GM11168 (cell line): Measurements from ENCODE around the gene OR2D3.
"Not testable (repeated sequence)": the region's sequence is repeated elsewhere in the genome, so short reads cannot be mapped to it uniquely, and the experiment has no call there.

ENCODE experiments used
- in situ Hi-C: fragments of 300-500 bp; cut with MboI; formaldehyde crosslinking; loops from one replicate; pipeline ENCODE4 v1.12.0; 2022; ENCODE audit warnings: low sequenced_read_pairs; ENCODE audit not compliant: unreplicated experiment

OR2D3 gene, protein sequence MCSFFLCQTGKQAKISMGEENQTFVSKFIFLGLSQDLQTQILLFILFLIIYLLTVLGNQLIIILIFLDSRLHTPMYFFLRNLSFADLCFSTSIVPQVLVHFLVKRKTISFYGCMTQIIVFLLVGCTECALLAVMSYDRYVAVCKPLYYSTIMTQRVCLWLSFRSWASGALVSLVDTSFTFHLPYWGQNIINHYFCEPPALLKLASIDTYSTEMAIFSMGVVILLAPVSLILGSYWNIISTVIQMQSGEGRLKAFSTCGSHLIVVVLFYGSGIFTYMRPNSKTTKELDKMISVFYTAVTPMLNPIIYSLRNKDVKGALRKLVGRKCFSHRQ

DNA sequence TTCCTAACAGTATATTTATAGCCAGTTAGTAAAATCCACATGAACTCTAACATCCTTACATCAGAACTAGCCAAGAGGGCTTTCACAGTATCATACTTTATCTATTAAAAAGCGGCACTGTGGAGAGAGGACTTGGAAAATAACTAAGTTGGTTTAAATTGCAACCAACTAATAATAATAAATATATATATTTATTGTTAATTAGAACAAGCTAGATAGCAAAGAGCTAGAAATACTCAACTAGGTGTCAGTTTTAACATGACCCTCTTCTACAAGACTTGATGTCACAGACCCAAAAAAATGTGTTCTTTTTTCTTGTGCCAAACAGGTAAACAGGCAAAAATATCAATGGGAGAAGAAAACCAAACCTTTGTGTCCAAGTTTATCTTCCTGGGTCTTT lies at the start of gene OR2D3:
Gene OR2D3 (plus strand): TSS at position 301 of the 400 bp plus-strand sequence. CDS start 0 bp downstream, at position 301.
- in situ Hi-C loops = no loop called here

DNA sequence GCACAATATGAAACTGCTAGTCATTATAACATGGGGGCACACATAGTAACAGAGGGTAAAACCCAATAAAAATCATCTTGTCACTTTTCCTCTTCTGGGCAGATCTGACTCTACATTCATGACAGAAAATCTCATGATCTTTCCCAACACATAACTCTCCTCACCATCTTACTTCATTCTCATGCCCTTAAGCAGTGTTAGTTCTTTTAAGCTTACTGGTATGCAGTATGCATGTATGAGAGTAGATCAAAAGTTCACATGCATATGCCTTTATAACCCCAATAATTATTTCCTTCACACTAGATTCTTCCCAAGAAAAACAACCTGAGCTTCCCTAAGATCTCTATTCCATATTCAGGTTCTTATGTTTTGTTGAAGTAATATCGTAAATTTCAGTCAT lies 49.5 kb upstream of the OR2D3 start:
- in situ Hi-C loops = no loop called here

DNA sequence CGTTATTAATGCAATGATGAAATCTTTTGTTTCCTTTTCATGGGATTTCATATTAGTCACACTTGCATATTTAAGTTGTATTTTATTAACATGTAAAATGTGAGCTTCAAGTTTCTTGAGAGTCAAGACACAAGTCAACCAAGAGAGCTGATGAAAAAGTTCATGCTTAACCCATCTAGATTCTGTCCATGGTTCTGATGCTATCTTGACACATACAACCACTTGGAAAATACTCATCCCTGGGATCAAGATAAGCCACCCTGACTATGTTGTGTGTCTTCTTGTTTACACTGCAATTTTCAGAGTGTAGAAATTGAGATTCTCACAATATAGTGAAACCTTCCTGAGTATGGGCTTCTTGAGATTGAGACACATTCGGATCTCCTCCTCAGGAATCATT lies 45.0 kb upstream of the OR2D3 start:
- in situ Hi-C loops = no loop called here

DNA sequence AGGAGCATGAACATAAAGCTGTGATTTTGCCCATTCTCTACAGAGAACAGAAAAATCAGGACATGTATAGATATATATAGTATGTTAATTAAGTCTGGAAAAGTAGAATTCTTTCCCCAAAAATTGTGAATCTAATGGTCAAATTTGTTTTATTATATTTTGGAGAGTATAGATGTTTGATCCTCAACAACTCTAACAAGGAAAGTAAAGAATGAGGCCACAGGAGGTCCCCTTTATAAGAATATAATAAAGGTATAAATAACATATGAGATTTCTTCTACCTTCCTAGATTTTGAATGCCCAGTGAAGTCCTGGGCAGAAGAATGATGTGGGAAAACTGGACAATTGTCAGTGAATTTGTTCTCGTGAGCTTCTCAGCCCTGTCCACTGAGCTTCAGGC lies 44.5 kb upstream of the OR2D3 start, which contains the start of gene OR10A4:
Gene OR10A4 (plus strand): TSS at position 301 of the 400 bp plus-strand sequence. CDS start 23 bp downstream, at position 324.
- in situ Hi-C loops = no loop called here

DNA sequence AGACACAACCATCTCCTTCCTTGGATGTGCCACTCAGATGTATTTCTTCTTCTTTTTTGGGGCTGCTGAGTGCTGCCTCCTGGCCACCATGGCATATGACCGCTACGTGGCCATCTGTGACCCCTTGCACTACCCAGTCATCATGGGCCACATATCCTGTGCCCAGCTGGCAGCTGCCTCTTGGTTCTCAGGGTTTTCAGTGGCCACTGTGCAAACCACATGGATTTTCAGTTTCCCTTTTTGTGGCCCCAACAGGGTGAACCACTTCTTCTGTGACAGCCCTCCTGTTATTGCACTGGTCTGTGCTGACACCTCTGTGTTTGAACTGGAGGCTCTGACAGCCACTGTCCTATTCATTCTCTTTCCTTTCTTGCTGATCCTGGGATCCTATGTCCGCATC lies 43.9 kb upstream of the OR2D3 start:
- in situ Hi-C loops = no loop called here

DNA sequence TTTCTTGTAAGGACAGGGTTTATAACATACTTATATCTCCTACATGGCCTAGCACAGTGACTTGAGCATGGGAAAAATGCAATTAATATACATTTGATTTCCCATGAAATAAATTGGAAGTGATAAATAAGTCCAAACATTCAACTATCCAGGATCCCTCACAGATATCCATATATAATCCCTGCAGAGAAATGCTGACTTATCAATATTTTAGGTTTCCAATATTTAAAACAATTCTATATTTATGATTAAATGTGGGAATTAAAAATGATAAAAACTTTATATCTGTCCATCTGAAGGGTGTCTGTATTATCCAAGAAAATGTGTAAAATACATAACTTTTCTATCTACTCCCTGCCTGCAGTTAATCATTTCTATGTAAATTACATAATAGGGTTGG lies 38.1 kb upstream of the OR2D3 start:
- in situ Hi-C loops = no loop called here

DNA sequence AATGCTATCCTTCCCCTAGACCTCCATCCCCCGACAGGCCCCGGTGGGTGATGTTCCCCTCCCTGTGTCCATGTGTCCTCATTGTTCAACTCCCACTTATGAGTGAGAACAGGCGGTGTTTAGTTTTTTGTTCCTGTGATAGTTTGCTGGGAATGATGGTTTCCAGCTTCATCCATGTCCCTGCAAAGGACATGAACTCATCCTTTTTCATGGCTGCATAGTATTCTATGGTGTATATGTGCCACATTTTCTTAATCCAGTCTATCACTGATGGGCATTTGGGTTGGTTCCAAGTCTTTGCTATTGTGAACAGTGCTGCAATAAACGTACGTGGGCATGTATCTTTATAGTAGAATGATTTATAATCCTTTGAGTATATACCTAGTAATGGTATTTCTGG lies 33.1 kb upstream of the OR2D3 start:
- in situ Hi-C loops = not testable (repeated sequence)

DNA sequence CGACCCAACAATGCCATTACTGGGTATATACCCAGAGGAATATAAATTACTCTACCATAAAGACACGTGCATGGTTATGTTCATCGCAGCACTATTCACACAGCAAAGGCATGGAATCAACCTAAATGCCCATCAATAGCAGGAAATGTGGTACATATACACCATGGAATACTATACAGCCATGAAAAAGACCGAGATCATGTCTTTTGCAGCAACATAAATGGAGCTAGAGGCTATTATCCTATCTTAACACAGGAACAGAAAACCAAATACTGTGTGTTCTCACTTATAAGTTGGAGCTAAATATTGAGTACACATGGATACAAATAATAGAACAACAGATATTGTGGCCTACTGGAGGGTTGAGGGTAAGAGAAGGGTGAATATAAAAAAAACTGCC lies 32.0 kb upstream of the OR2D3 start:
- in situ Hi-C loops = no loop called here

DNA sequence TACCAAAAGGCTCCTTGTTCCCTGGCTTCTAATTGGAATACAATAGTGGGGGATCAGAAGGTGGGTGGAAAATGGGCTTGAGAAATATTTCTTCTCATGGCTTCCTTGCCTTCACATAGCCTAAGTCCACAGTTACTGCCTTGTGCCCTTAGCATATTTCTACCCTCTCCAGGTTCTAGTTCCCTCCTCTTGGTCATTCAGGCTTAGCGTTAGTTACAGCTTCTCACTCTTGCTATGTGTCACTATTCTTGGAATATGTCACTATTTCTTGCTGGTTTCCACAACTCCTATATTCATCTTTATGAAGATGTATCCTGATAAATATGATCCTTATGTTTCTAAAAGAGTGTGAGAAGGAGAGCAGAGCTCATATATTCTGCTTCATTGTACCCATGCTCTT lies 31.0 kb upstream of the OR2D3 start:
- in situ Hi-C loops = no loop called here

DNA sequence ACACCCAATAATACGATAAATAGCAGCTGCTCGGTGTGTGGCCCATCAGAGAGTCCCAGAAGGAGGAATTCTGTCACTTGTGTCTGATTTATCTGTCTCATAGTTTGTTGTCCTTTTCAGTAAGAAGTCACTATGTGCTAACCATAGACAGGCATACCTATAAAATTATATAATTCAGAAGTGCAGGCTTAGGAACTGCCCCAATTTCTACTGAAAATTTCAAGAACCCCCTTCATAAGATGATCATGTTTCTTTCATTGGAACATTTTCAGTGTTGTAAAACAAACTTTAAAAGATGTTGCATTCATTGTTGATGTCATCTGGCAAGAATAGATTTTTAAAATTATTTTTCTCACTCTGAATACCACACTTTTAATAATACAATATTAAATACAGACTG lies 28.4 kb upstream of the OR2D3 start, which contains the start of gene OR2D2:
Gene OR2D2 (minus strand): TSS at position 101 of the 400 bp plus-strand sequence. CDS start 0 bp downstream, at position 101.
- in situ Hi-C loops = no loop called here

DNA sequence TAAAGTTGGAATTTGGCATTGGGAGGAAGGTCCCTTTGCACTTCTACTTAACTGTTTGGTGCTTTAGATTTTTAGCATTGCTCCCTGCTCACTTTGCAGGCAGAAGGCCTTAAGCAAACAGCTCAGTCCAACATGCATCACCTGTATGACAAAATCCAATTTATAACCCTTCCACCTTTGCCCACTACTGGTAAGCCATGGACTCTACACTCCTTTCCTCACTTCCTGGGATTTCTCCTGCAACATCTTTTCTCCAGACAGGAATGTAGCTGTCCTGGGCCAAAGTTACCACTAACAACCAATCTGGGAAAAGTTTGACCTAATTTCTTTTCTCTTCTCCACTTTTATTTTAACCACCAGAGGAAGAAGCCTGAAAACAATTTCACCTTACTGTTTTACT lies 26.7 kb upstream of the OR2D3 start:
- in situ Hi-C loops = no loop called here

DNA sequence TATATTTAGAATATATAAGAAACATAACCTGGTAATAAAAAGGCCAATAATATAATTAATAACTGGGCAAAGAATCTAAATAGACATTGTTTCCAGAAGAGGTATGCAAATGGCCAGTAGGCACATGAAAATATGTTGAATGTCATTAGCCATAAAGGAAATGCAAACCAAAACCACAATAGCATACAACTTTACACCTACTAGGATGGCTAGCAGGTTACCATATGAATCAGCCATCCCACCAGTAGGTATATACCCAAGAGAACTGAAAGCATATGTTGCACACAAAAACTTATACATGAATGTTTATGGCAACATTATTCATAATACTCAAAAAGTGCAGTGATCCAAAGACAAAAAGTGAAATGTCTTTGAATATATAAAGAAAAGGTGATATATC lies 25.8 kb upstream of the OR2D3 start:
- in situ Hi-C loops = no loop called here

DNA sequence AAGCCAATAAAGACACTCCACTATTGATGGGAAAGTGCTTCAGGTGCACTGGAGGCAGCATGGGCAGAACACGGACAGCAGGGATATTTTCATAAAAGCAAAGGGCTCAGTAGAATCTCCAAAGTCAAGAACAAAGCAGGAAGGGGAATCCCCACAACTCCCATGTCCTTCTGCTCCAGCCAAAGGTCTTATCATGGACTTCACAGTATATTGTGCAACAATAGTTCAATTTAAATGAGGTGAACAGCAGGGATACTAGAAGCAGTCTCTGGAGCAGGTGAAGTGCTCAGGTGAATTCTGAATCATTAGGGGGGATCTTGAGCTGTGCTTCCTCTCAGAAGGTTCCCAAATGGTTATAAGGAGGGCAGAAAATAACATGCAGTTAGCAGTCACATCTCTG lies 21.9 kb upstream of the OR2D3 start:
- in situ Hi-C loops = no loop called here

DNA sequence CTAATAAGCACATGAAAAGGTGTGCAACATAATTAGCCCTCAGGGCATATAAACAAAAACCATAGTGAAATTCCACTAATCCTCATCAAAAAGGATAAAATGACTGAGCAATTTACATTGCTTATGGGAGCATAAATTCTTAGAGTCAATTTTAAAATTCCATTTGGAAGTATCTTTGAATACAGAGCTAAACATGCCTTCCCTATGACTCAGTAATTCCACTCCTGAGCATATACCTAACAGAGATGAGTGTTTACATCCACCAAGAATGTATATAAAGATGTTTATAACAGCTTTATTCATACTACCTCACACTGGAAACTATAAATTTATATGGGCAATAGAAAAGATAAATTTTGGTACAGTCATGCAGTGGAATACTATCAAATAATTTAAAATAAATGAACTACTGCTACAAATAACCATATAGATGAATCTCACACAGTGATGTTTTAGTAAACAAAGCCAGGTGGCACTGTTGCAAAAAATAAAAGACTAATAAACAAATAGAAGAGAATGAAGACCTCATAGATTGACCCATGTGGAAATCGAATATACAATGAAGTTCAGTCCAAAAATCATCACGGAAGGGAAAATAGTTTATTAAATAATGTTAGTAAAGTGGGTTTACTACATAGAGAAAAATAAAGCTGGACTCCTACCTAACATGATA lies 20.3 kb upstream of the OR2D3 start:
- in situ Hi-C loops = no loop called here

DNA sequence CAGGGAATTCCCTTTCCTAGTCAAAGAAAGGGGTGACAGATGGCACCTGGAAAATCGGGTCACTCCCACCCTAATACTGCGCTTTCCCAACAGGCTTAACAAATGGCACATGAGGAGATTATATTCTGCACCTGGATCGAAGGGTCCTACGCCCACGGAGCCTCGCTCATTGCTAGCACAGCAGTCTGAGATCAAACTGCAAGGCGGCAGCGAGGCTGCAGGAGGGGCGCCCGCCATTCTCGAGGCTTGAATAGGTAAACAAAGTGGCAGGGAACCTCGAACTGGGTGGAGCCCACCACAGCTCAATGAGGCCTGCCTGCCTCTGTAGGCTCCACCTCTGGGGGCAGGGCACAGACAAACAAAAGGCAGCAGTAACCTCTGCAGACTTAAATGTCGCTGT lies 16.0 kb upstream of the OR2D3 start:
- in situ Hi-C loops = not testable (repeated sequence)

DNA sequence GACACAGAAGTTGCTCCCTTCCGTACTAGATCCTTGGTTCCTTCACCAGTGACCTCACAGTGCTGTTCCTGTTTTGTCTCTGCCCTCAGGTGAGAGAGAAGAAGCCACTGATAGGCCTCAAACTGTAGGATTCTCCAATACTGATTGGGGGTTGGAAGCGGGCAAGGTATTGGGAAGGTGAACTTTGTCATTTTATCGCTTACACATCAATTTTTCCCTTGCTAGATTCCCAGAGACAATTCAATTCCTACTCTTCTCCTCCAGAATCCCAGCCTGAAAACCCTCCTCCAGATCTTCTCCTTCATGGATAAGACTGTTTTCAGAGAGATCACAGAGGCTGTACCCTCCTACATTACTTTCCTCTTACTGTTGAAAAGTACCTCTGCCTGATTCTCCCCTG lies 9.4 kb upstream of the OR2D3 start:
- in situ Hi-C loops = no loop called here

DNA sequence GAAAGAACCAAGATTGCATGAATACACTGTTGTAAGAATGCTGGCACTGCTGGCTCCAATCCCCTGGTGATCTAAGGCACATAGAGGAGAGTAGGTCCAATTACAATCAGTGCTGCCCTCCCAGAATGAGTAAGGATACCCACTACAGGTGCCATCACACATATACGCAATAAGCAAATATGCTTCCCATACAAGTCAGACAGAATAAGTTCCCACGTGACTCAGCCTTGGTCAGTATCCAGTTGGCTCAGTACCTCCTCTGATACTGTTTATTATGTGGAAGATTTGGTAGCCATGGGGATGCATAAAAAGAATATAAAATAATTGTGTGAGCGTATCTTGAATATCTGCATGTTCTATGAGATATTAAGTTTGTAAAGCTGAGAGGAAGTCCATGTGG lies 8.9 kb upstream of the OR2D3 start:
- in situ Hi-C loops = no loop called here

DNA sequence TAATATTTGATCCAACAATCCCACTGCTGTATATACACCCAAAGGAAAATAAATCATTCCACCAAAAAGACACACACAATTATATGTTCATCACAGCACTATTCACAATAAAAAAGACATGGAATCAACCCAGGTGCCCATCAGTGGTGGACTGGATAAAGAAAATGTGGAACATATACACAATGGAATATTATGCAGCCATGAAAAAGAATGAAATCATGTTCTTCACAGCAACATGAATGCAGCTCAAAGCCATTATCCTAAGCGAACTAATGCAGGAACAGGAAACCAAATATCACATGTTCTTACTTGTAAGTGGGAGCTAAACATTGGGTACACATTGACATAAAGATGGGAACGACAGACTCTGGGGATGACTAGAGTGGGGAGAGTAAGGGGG lies 1.1 kb upstream of the OR2D3 start:
- in situ Hi-C loops = no loop called here

DNA sequence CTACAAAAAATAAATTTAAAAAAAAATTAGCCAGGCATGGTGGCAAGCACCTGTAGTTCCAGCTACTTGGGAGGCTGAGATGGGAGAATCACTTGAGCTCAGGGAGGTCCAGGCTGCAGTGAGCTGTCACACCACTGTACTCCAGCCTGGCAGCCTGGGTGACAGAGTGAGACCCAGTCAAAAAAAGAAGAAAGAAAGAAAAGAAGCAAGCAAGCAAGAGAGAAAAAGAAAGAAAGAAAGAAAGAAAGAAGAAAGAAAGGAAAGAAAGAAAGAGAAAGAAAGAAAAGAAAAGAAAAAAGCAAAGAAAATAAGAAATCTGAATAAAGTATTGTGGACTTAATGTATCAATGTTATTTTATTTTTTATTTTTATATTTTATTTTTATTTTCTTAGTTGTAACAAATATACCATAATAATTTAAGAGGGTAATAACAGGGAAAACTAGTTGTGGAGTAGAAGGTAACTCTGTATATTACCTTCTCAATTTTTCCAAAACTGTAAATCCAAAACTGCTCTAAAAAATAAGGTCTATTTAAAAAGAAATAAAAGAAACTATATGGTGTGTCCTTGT lies 4.3 kb downstream of the OR2D3 start:
- in situ Hi-C loops = no loop called here

DNA sequence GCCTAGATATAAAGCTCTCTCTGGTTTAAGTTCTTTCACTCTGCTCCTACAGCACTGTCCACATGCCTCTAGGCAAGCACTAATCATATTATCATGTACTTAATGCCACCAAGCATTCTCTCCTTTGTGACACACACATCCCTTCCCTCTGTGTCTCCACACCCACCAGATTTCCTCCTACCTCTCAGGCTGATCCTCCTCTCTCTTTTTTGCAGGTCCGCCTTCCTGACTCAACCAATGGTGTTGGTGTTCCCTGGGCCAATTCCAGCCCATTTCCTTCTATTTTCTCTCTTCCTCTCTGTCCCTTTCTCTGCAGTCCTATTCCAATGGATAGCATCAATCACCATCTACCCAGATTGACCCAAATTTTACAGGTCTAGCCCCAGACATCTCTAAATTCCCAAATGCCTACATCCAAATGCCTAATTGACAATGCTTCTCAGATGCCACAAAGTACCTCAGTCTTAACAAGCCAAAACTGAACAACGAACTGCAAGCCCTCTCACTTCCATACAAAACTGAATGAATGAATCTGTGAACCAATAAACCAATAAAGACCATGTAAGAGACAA lies 4.9 kb downstream of the OR2D3 start:
- in situ Hi-C loops = no loop called here
